Measurements from ENCODE around the gene LMAN1L.

The LMAN1L gene

DNA sequence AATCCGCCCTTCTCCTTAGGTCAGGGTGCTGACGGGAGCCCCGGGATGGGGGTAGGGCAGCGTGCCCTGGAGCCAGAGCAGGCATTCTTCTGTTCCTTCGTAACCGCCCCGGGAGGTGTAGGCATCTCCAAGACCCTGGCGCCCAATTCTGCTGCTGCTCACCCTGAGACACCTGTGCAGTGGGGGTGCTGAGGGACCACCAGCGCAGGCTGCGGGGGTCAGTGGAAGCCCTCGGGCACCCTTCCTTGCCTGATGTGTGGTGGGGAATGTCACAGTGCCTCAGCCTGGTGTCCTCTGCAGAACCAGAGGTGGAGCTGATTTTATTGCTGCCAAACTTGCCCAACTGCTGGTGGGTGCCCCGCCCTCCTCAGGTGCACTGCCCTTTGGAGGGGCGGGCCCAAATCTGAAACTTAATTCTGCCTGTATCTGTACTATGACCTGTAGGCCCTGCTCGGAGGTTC is 23.4 kb upstream of the LMAN1L start:
- Histone ChIP-seq H3K9ac (ENCODE audit: low read length in 2 of 2) (peak overlapping the region; percentile 5 to 37), H3K27ac (ENCODE audit: low read length) (peak overlapping the region; percentile 73)

DNA sequence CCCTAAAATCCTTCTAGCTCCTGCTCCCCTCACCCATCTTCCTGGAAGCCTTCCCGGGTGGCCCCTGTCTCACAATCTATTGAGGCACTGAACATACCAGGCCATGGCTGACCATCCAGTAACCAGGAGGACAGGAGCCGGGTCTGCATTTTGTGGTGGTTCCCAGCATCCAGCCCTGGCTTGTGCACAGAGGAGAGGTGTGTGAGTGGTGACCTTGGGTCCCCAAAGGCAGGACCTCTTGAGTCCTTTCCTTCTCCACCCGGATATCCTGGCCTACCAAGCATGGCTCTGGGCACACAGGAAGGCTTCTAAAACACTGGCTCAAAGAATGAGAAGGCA is 22.9 kb upstream of the LMAN1L start:
- H3K27me3 ChIP-seq (ENCODE audit: control insufficient read depth in 1 of 2, insufficient read depth in 2 of 2, low read length in 2 of 2): no peaks in the 10 kb centered on the region
- H3K36me3 ChIP-seq (ENCODE audit: control insufficient read depth in 2 of 2, insufficient read depth in 2 of 2, low read length in 2 of 2): peaks cover 0 to 2% of the 10 kb centered on the region in 2 donors
- H3K27ac ChIP-seq (ENCODE audit: low read length): peak overlapping the region; percentile 73
- H3K4me3 ChIP-seq (ENCODE audit: low read length in 2 of 2): peak overlapping the region in 1 of 2 donors; percentile 35
- H3K9ac ChIP-seq (ENCODE audit: low read length in 2 of 2): peak overlapping the region; percentile 30 to 64
- H3K9me3 ChIP-seq (ENCODE audit: control insufficient read depth in 2 of 2, low read length in 2 of 2): no peaks in the 10 kb centered on the region
- peaks cover 58% of the 10 kb centered on the region for H3K4me1 ChIP-seq (ENCODE audit: control insufficient read depth, insufficient read depth, low read length)

More for the DNA sequence above, 23.4 kb upstream of the LMAN1L start:
- H3K27me3 ChIP-seq (ENCODE audit: control insufficient read depth in 1 of 2, insufficient read depth in 2 of 2, low read length in 2 of 2): no peaks in the 10 kb centered on the region
- H3K9me3 ChIP-seq (ENCODE audit: control insufficient read depth in 2 of 2, low read length in 2 of 2): no peaks in the 10 kb centered on the region
- peaks cover 0 to 2% of the 10 kb centered on the region in 2 donors for H3K36me3 ChIP-seq (ENCODE audit: control insufficient read depth in 2 of 2, insufficient read depth in 2 of 2, low read length in 2 of 2)
- H3K4me1 ChIP-seq (ENCODE audit: control insufficient read depth, insufficient read depth, low read length): peaks cover 63% of the 10 kb centered on the region
- peak overlapping the region in 1 of 2 donors; percentile 22 for H3K4me3 ChIP-seq (ENCODE audit: low read length in 2 of 2)

DNA sequence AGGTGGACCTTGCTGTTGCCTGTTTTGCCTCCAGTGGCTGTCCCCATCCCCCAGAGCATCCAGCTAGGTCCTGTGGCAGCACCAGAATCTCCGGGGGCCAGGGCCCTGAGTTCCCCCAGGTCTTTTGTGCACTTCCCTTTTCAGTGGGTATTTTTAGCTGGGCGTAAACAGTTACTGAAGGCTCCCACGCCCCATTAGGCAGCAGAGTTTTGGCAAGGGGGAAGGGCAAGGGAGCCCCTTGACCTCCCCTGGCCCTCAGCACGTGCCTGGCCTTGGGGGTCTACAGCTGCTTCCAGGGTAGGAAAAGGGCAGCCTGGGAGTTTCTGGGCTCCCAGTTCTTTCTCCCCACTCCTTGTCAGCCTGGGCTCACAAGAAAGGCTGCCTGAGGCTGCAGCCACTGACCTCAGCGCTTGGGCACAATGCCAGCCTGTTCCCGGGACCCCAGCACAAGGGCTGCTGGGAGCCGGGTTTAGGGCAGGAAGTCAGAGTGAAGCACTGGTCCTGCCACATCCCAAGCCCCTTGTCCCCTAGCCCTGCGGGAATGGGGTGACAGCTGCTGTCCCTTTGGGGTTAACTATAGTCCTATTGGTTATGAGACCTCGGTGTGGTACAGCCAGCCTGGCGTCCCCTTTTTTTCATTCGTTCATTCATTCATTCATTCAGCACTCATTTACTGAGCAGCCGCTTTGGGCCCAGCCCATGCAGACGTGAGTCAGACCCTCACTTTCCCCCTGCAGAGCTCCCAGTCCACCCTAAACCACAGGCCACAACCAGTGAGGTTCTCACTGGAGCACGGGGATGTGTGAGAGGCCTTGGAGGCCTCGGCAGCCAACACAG is 22.3 kb upstream of the LMAN1L start:
- Histone ChIP-seq H3K9me3 (ENCODE audit: control insufficient read depth in 2 of 2, low read length in 2 of 2) (no peaks in the 10 kb centered on the region), H3K4me3 (ENCODE audit: low read length in 2 of 2) (peak overlapping the region in 1 of 2 donors; percentile 35), H3K27me3 (ENCODE audit: control insufficient read depth in 1 of 2, insufficient read depth in 2 of 2, low read length in 2 of 2) (no peaks in the 10 kb centered on the region), H3K36me3 (ENCODE audit: control insufficient read depth in 2 of 2, insufficient read depth in 2 of 2, low read length in 2 of 2) (peaks cover 0 to 2% of the 10 kb centered on the region in 2 donors), H3K27ac (ENCODE audit: low read length) (peak overlapping the region; percentile 73), H3K4me1 (ENCODE audit: control insufficient read depth, insufficient read depth, low read length) (peaks cover 54% of the 10 kb centered on the region), H3K9ac (ENCODE audit: low read length in 2 of 2) (peak overlapping the region; percentile 25 to 64)

DNA sequence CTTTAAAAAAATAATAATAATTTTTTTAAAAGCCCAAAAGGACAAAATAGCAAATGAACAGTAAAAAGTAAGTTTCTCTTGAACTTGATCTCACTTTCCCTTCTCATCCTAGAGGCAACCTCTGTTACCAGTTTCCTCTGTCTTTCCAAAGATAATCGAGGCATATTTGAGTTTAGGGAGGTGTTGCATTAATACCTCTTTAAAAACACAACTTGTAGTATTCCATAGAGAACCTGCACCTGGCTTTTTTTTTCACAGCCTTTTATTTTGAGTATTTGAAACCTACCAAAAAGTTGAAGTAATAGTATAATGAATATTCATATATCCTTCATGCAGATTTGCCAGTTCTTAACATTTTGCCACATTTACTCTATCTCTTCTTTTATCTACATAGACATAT is 21.6 kb upstream of the LMAN1L start:
- no peaks in the 10 kb centered on the region for H3K9me3 ChIP-seq (ENCODE audit: control insufficient read depth in 2 of 2, low read length in 2 of 2)
- H3K9ac ChIP-seq (ENCODE audit: low read length in 2 of 2): no peak overlapping the region
- H3K4me3 ChIP-seq (ENCODE audit: low read length in 2 of 2): no peak overlapping the region
- H3K4me1 ChIP-seq (ENCODE audit: control insufficient read depth, insufficient read depth, low read length): peaks cover 49% of the 10 kb centered on the region
- H3K27ac ChIP-seq (ENCODE audit: low read length): no peak overlapping the region
- no peaks in the 10 kb centered on the region for H3K27me3 ChIP-seq (ENCODE audit: control insufficient read depth in 1 of 2, insufficient read depth in 2 of 2, low read length in 2 of 2)
- peaks cover 0 to 2% of the 10 kb centered on the region in 2 donors for H3K36me3 ChIP-seq (ENCODE audit: control insufficient read depth in 2 of 2, insufficient read depth in 2 of 2, low read length in 2 of 2)

DNA sequence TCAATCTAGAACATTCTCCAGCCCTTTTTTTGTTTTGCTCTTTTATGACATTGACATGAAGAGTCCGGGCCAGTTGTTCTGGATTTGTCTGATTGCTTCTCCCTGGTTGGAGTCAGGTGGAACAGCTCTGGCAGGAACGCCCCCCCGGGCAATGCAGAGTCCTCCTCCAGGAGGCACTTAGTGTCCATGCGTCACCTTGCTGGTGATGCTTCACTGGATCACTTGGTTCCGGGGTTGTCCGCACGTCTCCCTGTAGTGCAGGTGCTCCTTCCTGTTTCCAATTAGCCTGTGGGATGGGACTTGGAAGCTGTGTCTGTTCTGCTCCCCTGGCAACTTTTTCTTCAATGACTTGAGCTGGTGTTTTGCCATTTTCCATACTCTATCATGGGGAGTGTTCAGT is 21.0 kb upstream of the LMAN1L start:
- no peaks in the 10 kb centered on the region for H3K36me3 ChIP-seq (ENCODE audit: control insufficient read depth in 2 of 2, insufficient read depth in 2 of 2, low read length in 2 of 2)
- H3K4me3 ChIP-seq (ENCODE audit: low read length in 2 of 2): no peak overlapping the region
- no peak overlapping the region for H3K27ac ChIP-seq (ENCODE audit: low read length)
- H3K9ac ChIP-seq (ENCODE audit: low read length in 2 of 2): no peak overlapping the region
- H3K9me3 ChIP-seq (ENCODE audit: control insufficient read depth in 2 of 2, low read length in 2 of 2): no peaks in the 10 kb centered on the region
- H3K4me1 ChIP-seq (ENCODE audit: control insufficient read depth, insufficient read depth, low read length): peaks cover 43% of the 10 kb centered on the region
- no peaks in the 10 kb centered on the region for H3K27me3 ChIP-seq (ENCODE audit: control insufficient read depth in 1 of 2, insufficient read depth in 2 of 2, low read length in 2 of 2)

DNA sequence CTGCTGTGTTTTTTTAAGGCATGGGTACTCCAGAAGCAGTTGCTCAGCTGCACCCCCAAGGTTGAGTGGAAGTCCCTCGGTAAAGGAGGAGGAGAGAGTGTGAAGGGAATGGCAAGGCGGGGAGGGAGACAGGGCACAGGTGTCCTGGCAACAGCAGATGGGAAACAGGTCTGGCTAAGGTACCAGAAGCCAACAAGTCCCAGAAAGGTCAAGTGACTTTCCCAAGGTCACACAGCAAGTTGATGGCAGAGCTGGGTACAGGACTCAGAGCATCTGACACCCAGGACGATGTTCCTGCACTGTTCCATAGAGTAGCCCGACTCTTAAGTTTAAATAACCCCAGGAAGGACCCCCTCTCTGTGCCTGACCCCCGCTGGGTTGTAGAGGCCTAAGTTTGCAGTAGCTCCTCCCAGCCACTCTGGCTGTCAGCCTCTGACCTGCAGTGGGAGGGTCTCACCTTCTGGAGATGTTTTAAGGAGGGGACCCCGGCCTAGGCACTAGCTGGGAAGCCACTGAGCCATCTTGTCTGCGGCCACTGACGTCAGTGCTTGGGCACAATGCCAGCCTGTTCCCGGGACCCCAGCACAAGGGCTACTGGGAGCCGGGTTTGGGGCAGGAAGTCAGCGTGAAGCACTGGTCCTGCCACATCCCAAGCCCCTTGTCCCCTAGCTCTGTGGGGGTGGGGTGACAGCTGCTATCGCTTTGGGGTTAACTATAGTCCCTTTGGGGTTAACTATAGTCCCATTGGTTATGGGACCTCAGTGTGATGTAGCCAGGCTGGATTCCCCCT is 20.2 kb upstream of the LMAN1L start:
- Histone ChIP-seq H3K9ac (ENCODE audit: low read length in 2 of 2) (no peak overlapping the region), H3K9me3 (ENCODE audit: control insufficient read depth in 2 of 2, low read length in 2 of 2) (no peaks in the 10 kb centered on the region), H3K27me3 (ENCODE audit: control insufficient read depth in 1 of 2, insufficient read depth in 2 of 2, low read length in 2 of 2) (no peaks in the 10 kb centered on the region), H3K36me3 (ENCODE audit: control insufficient read depth in 2 of 2, insufficient read depth in 2 of 2, low read length in 2 of 2) (no peaks in the 10 kb centered on the region), H3K4me1 (ENCODE audit: control insufficient read depth, insufficient read depth, low read length) (peaks cover 36% of the 10 kb centered on the region), H3K4me3 (ENCODE audit: low read length in 2 of 2) (no peak overlapping the region), H3K27ac (ENCODE audit: low read length) (no peak overlapping the region)

DNA sequence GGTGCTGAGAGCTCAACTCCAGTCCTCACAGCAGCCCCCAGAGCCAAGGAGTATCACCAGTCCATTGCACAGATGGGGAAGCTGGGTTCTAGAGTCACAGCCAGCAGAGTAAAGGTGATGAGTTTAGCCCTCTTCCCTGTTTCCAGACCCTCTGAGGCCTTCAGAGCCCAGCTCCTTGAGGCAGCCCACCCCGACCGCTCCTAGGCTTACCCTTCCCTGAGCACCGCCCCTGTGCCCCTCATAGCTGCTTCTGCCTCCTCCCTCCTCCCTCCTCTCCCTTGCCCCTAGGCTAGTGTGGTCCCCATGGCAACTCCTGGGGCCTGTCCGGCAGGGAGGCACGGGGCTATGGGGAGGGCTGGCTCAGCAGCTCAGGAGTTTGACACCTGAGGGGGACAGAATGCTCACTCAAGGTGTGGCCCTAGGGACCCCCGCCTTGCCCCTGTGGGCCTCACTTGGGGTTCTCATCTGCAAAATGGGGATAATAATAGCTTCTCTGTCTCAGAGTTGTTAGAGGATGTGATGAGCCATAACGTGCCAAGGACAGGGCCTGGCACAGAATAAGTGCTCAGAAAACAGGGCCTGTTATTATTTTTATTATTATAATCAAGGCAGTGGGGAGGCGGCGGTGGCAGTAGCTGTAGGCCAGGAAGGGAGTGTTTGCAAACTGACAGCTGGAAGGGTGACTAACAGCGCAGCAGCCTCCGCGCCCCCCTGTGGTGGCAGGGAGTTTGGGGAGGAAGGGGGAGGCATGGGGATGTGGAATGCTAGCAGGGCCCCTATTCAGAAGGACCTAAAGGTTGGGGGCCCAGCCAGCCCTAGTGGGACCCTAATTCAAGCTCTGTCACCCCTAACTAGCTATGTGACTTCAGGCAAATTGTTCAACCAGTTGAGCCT is 19.3 kb upstream of the LMAN1L start:
- H3K9me3 ChIP-seq (ENCODE audit: control insufficient read depth in 2 of 2, low read length in 2 of 2): no peaks in the 10 kb centered on the region
- H3K4me3 ChIP-seq (ENCODE audit: low read length in 2 of 2): no peak overlapping the region
- no peak overlapping the region for H3K9ac ChIP-seq (ENCODE audit: low read length in 2 of 2)
- no peaks in the 10 kb centered on the region for H3K27me3 ChIP-seq (ENCODE audit: control insufficient read depth in 1 of 2, insufficient read depth in 2 of 2, low read length in 2 of 2)
- H3K36me3 ChIP-seq (ENCODE audit: control insufficient read depth in 2 of 2, insufficient read depth in 2 of 2, low read length in 2 of 2): peaks cover 0 to 2% of the 10 kb centered on the region in 2 donors
- no peak overlapping the region for H3K27ac ChIP-seq (ENCODE audit: low read length)
- peaks cover 31% of the 10 kb centered on the region for H3K4me1 ChIP-seq (ENCODE audit: control insufficient read depth, insufficient read depth, low read length)

DNA sequence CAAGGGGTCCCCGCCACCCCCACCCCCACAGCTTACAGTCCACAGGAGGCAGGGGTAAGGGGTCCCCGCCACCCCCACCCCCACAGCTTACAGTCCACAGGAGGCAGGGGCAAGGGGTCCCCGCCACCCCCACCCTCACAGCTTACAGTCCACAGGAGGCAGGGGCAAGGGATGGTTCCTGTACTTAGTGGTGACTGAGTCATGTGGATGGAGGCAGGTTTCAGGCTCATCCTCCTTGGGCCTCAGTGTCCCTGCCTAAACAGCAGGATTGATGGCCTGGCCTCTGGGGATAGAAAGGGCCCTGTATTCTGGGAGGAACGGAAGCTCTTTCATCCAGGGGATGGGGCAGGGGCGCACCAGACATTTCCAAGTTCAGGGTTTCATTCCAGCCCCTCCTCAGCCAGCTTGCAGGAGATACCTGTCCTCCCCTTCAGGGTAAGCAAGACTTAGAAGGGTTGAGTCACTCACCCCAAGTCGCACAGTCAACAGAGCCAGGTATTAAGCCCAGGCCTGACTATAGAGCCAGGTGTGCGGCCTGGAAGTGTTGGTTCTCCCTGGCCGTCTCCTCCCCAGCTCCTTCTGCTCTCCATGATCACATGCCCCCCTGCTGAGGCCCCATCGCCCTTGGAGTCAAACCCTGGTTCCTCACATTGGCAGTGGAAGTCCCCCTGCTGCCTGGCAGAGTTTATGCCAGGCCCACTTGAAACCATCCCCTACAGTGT is 18.2 kb upstream of the LMAN1L start:
- H3K9ac ChIP-seq (ENCODE audit: low read length in 2 of 2): no peak overlapping the region

DNA sequence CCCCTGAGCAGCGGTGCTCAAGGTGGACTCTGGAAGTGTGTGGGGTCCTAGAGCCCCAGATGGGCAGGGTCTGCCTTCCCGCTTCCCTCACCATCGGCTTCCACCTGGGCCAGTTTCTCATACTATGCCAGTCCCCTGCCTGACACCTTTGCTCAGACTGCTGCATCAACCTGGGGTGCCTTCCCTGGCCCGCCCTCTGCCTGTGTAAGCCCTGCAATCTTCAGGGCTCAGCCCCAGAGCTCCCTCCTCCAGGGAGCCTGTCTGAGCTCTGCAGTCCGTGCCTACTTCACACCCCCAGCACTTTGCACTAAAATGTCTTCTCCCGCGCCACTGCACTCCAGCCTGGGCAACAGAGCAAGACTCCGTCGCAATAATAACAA is 17.7 kb upstream of the LMAN1L start:
- H3K9ac ChIP-seq (ENCODE audit: low read length in 2 of 2): no peak overlapping the region
- no peak overlapping the region for H3K4me3 ChIP-seq (ENCODE audit: low read length in 2 of 2)
- H3K27ac ChIP-seq (ENCODE audit: low read length): no peak overlapping the region
- H3K27me3 ChIP-seq (ENCODE audit: control insufficient read depth in 1 of 2, insufficient read depth in 2 of 2, low read length in 2 of 2): no peaks in the 10 kb centered on the region
- H3K36me3 ChIP-seq (ENCODE audit: control insufficient read depth in 2 of 2, insufficient read depth in 2 of 2, low read length in 2 of 2): peaks cover 7 to 10% of the 10 kb centered on the region in 2 donors
- H3K4me1 ChIP-seq (ENCODE audit: control insufficient read depth, insufficient read depth, low read length): peaks cover 19% of the 10 kb centered on the region
- no peaks in the 10 kb centered on the region for H3K9me3 ChIP-seq (ENCODE audit: control insufficient read depth in 2 of 2, low read length in 2 of 2)

More for the DNA sequence above, 18.2 kb upstream of the LMAN1L start:
- peaks cover 21% of the 10 kb centered on the region for H3K4me1 ChIP-seq (ENCODE audit: control insufficient read depth, insufficient read depth, low read length)
- no peak overlapping the region for H3K4me3 ChIP-seq (ENCODE audit: low read length in 2 of 2)
- H3K36me3 ChIP-seq (ENCODE audit: control insufficient read depth in 2 of 2, insufficient read depth in 2 of 2, low read length in 2 of 2): peaks cover 4 to 7% of the 10 kb centered on the region in 2 donors
- H3K27me3 ChIP-seq (ENCODE audit: control insufficient read depth in 1 of 2, insufficient read depth in 2 of 2, low read length in 2 of 2): no peaks in the 10 kb centered on the region
- no peaks in the 10 kb centered on the region for H3K9me3 ChIP-seq (ENCODE audit: control insufficient read depth in 2 of 2, low read length in 2 of 2)
- H3K27ac ChIP-seq (ENCODE audit: low read length): no peak overlapping the region

Data from stomach smooth muscle (tissue), 2 donors.